Epithelial cell of esophagus (primary cell): ENCODE data around the gene MACROD2.

Experiments
- DNase-seq: peaks from one replicate; pipeline ENCODE4 v3.0.0; 2010; ENCODE audit warnings: low read depth
- H3K4me3 ChIP-seq: 2 replicates; pipeline ENCODE4 v1.5.1; 2011; ENCODE audit warnings: mild to moderate bottlenecking, low read length, control low read depth
- CTCF ChIP-seq: IDR thresholded peaks from 2 replicates; pipeline ENCODE4 v1.5.1; 2011; ENCODE audit warnings: low read depth, mild to moderate bottlenecking, low read length, control low read depth, inconsistent platforms; ENCODE audit not compliant: insufficient read depth; ENCODE audit errors: missing control alignments

The MACROD2 gene

GRCh38 chr20:14723614-14724013 lies 728.3 kb downstream of the MACROD2 start:
- no peak overlapping the region for H3K4me3 ChIP-seq
- DNase-seq = no peak
- no peak for TF ChIP-seq CTCF

- H3K4me3 ChIP-seq = no peak overlapping the region
- DNase-seq = no peak
- TF ChIP-seq CTCF = no peak
Measured at GRCh38 chr20:14724036-14724435, 728.7 kb downstream of the MACROD2 start.

GRCh38 chr20:14724468-14724867 lies 729.2 kb downstream of the MACROD2 start:
- no peak for TF ChIP-seq CTCF
- H3K4me3 ChIP-seq = no peak overlapping the region
- no peak for DNase-seq

- TF ChIP-seq CTCF = no peak
- no peak for DNase-seq
- H3K4me3 ChIP-seq = no peak overlapping the region
Measured at GRCh38 chr20:14726591-14726990, 731.3 kb downstream of the MACROD2 start.

GRCh38 chr20:14727485-14728150 lies 732.3 kb downstream of the MACROD2 start:
- DNase-seq = no peak
- H3K4me3 ChIP-seq = no peak overlapping the region
- no peak for TF ChIP-seq CTCF

GRCh38 chr20:14729390-14729789 lies 734.1 kb downstream of the MACROD2 start:
- TF ChIP-seq CTCF = no peak
- H3K4me3 ChIP-seq = no peak overlapping the region
- DNase-seq = no peak

GRCh38 chr20:14732343-14732742 lies 737.0 kb downstream of the MACROD2 start:
- no peak overlapping the region for H3K4me3 ChIP-seq
- TF ChIP-seq CTCF = no peak
- no peak for DNase-seq
